PC-9 (cell line): Measurements from ENCODE around the gene HSP90AB1. TPM values are rescaled to one million over a fixed set of nuclear protein-coding genes. Genes with fewer than 3 reads are reported as not detected.

Experiments used
- BruUV-seq: library from RNA; stranded (reverse); fragments of 400-500 nt; replicated peaks from 2 replicates; lab custom pipeline; 2021; lab: Mats Ljungman, UMichigan
- CTCF ChIA-PET: fragments of 300-600 bp; sonication (Branson Sonifier 250); formaldehyde crosslinking; loops from one replicate; lab custom pipeline; 2022; ENCODE audit warnings: antibody characterized with exemption; lab: Charles Lee
- POLR2A ChIA-PET: fragments of 300-600 bp; sonication (Branson Sonifier 250); formaldehyde crosslinking; loops from one replicate; lab custom pipeline; 2022; ENCODE audit warnings: antibody characterized with exemption; ENCODE audit not compliant: unreplicated experiment; lab: Charles Lee
- DNase-seq, 2 experiments: peaks; one replicate each; pipeline versions ENCODE4 v3.0.0 to v3.0.0-alpha.2; 2015 to 2022; ENCODE audit warnings: mixed read lengths in 1 of 2
- H2AFZ ChIP-seq: fragments of 200-600 bp; sonication (generic); 2 replicates; pipeline ENCODE4 v1.8.1; 2017; ENCODE audit warnings: antibody characterized with exemption
- H3F3A ChIP-seq: fragments of 200-600 bp; sonication (generic); 2 replicates; pipeline ENCODE4 v1.8.1; 2017; ENCODE audit warnings: antibody characterized with exemption, mild to moderate bottlenecking, low read depth; ENCODE audit not compliant: insufficient read depth
- H3K27ac ChIP-seq: fragments of 200-600 bp; sonication (generic); 2 replicates; pipeline ENCODE4 v1.6.1; 2016; ENCODE audit warnings: mixed run types
- H3K27me3 ChIP-seq: fragments of 200-600 bp; sonication (generic); 2 replicates; pipeline ENCODE4 v1.6.1; 2016; ENCODE audit warnings: low read depth, mixed run types; ENCODE audit not compliant: insufficient read depth
- H3K36me3 ChIP-seq: fragments of 200-600 bp; sonication (generic); 2 replicates; pipeline ENCODE4 v1.6.1; 2016; ENCODE audit warnings: low read depth, mixed run types
- H3K4me1 ChIP-seq: fragments of 200-600 bp; sonication (generic); replicated peaks from 2 replicates; pipeline ENCODE4 v1.6.1; 2016; ENCODE audit warnings: mixed run types; ENCODE audit not compliant: insufficient read depth
- H3K4me2 ChIP-seq: fragments of 200-600 bp; sonication (generic); 2 replicates; pipeline ENCODE4 v1.6.1; 2017; ENCODE audit warnings: mixed run types
- H3K4me3 ChIP-seq: fragments of 200-600 bp; sonication (generic); 2 replicates; pipeline ENCODE4 v1.6.1; 2016; ENCODE audit warnings: mixed run types
- H3K79me2 ChIP-seq: fragments of 200-600 bp; sonication (generic); 2 replicates; pipeline ENCODE4 v1.6.1; 2017; ENCODE audit warnings: low read depth, mixed run types
- H3K9me2 ChIP-seq: fragments of 200-600 bp; sonication (generic); 2 replicates; pipeline ENCODE4 v1.8.1; 2017; ENCODE audit warnings: mild to moderate bottlenecking; ENCODE audit not compliant: insufficient read depth
- H3K9me3 ChIP-seq: fragments of 200-600 bp; sonication (generic); 2 replicates; pipeline ENCODE4 v1.8.1; 2016; ENCODE audit warnings: low read depth; ENCODE audit not compliant: insufficient read depth
- H4K20me1 ChIP-seq: fragments of 200-600 bp; sonication (generic); 2 replicates; pipeline ENCODE4 v1.8.1; 2017; ENCODE audit not compliant: insufficient read depth
- EZH2 ChIP-seq: fragments of 200-600 bp; sonication (generic); IDR thresholded peaks from 2 replicates; pipeline ENCODE4 v1.8.0; 2017; ENCODE audit warnings: antibody characterized with exemption, low read depth
- intact Hi-C: fragments of 100-400 bp; cut with micrococcal nuclease; formaldehyde crosslinking; loops from one replicate; pipeline ENCODE4 v1.10.0; 2022; ENCODE audit not compliant: unreplicated experiment
- total RNA-seq: library from RNA; stranded (reverse); gene quantifications from 2 replicates; pipeline ENCODE4 v1.2.3, GENCODE V29; 2021
- TF ChIP-seq, protein P1 (sequence below): fragments of 200-600 bp; sonication (generic); conservative IDR thresholded peaks from 2 replicates; pipeline ENCODE4 v1.6.1; 2017; ENCODE audit warnings: mixed run types, antibody characterized with exemption, mild to moderate bottlenecking, moderate library complexity

The HSP90AB1 gene
- total RNA-seq, 1 experiment from 2014 or later: 1,136 TPM

DNA sequence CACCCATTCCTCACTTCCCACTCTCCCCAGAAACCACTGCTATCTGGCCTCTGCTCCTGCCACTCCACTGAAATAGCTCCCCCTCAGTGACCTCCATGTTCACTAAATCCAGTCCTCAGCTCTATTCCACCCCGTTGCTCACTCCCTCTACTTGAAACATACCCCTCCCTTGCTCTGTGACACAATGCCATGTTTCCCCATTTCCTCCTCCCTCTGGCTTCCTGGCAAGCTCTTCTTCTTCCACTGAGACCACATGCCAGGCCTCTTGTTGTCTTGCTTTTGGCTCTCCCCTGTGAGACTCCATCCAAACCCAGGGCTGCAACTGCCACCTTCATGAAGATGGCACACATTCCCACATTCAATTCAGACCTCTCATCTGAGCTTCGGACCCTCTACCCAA, 37.2 kb downstream of the HSP90AB1 start:
- CTCF ChIA-PET: no interaction called here
- Histone ChIP-seq H2AFZ (no peak overlapping the region), H3K4me3 (no peak overlapping the region), H3F3A (no peaks in the 10 kb centered on the region), H3K9me3 (no peaks in the 10 kb centered on the region), H4K20me1 (no peaks in the 10 kb centered on the region), H3K27me3 (peaks cover 87% of the 10 kb centered on the region), H3K4me2 (no peak overlapping the region), H3K79me2 (no peaks in the 10 kb centered on the region), H3K9me2 (no peaks in the 10 kb centered on the region), H3K36me3 (no peaks in the 10 kb centered on the region), H3K27ac (no peak overlapping the region), H3K4me1 (no peaks in the 10 kb centered on the region)
- no peak for DNase-seq
- no peak for TF ChIP-seq EZH2
- TF ChIP-seq, protein P1, sequence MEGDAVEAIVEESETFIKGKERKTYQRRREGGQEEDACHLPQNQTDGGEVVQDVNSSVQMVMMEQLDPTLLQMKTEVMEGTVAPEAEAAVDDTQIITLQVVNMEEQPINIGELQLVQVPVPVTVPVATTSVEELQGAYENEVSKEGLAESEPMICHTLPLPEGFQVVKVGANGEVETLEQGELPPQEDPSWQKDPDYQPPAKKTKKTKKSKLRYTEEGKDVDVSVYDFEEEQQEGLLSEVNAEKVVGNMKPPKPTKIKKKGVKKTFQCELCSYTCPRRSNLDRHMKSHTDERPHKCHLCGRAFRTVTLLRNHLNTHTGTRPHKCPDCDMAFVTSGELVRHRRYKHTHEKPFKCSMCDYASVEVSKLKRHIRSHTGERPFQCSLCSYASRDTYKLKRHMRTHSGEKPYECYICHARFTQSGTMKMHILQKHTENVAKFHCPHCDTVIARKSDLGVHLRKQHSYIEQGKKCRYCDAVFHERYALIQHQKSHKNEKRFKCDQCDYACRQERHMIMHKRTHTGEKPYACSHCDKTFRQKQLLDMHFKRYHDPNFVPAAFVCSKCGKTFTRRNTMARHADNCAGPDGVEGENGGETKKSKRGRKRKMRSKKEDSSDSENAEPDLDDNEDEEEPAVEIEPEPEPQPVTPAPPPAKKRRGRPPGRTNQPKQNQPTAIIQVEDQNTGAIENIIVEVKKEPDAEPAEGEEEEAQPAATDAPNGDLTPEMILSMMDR: no peak
- POLR2A ChIA-PET: no interaction called here
- BruUV-seq: no TSS peak
- intact Hi-C loops: no loop called here

DNA sequence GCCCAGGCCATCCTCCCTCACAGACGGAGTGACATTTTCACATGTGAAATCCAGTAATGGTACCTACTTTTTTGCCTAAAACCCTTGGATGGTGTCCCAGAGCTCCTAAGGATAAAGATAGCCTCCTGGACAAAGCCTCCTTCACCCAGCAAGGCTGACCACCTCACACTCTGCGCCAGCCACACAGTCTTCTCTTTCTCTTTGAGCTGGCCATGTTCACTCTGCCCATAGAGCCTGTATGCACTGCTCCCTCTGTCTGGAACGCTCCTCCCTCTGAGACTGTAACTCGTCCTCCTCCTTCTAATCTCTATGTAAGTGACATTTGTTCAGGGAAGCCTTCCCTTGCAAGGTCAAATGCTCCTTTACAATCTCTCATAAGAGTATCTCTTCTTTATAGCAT, 38.0 kb downstream of the HSP90AB1 start:
- Histone ChIP-seq H3K4me2 (no peak overlapping the region), H3K4me3 (no peak overlapping the region), H3K36me3 (no peaks in the 10 kb centered on the region), H3K79me2 (no peaks in the 10 kb centered on the region), H3K27ac (no peak overlapping the region), H3K27me3 (peaks cover 93% of the 10 kb centered on the region), H4K20me1 (no peaks in the 10 kb centered on the region), H3K9me3 (no peaks in the 10 kb centered on the region), H2AFZ (no peak overlapping the region), H3K4me1 (no peaks in the 10 kb centered on the region), H3F3A (no peaks in the 10 kb centered on the region), H3K9me2 (no peaks in the 10 kb centered on the region)
- ChIA-PET CTCF (no interaction called here), POLR2A (no interaction called here)
- BruUV-seq: no TSS peak
- intact Hi-C loops: no loop called here
- DNase-seq: no peak
- TF ChIP-seq, protein P1: no peak
- TF ChIP-seq EZH2: no peak

- intact Hi-C loops: no loop called here
- no peak for DNase-seq
- Histone ChIP-seq H3K9me2 (no peaks in the 10 kb centered on the region), H3F3A (no peaks in the 10 kb centered on the region), H3K9me3 (no peaks in the 10 kb centered on the region), H3K4me3 (no peak overlapping the region), H3K4me1 (no peaks in the 10 kb centered on the region), H4K20me1 (no peaks in the 10 kb centered on the region), H2AFZ (no peak overlapping the region), H3K36me3 (no peaks in the 10 kb centered on the region), H3K27me3 (peaks cover 95% of the 10 kb centered on the region), H3K4me2 (no peak overlapping the region), H3K27ac (no peak overlapping the region), H3K79me2 (no peaks in the 10 kb centered on the region)
- POLR2A ChIA-PET: no interaction called here
- no TSS peak for BruUV-seq
- TF ChIP-seq, protein P1: no peak
- CTCF ChIA-PET: no interaction called here
Observed at GRCh38 chr6:44285552-44286284, 38.8 kb downstream of the HSP90AB1 start.
